ENCODE measurements around the gene FIBP. TPM values are rescaled to one million over a fixed set of nuclear protein-coding genes. Genes with fewer than 3 reads are reported as not detected.

Gene FIBP
- total RNA-seq, 1 donor from 2014 or later: 144 TPM

DNA sequence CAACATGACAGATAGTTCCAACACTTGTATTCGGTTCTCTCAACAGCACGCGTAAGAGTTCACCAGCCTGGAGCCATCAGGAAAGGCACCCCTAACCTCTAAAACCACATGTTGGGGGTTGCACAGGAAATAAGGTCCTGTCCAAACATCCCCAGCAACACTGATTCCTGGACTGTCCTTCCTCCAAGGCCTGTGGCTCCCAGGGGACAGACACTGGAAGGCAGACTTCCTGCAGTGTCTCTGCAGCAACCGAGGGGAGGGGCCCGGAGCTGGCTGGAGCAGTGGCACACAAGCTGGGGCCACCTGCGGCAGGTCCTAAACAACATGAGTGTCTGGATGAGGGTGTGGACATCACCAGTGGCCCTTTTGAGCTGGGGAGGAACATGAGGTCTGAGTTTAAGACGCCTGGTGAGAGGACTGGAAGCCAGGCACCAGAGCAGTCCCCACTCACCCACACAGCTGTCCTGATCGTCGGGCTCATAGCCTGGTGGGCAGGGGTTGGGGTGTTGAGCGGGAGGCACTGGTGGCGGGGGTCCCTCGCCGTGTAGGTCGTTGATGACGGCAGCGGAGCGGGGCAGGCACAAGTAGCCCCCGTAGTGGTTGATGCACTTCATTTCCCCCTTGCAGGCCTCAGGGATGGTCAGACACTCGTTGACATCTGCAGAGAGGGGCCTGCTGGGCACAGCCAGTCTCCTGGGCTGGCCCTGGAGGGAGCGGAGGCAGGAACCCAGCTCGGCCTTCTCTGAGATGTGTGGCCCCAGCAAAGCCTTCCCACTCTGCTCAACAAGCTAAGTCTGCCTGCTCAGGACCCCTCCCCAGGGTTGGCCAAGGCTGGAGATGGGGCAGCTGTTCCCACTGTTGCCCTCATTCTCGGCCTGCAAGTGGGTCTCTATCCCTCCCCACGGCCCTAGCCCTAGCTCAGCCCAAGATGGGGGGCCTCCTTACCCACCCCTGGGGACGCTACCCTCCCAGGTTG, 17.3 kb downstream of the FIBP start:
- TF ChIP-seq, protein P1, sequence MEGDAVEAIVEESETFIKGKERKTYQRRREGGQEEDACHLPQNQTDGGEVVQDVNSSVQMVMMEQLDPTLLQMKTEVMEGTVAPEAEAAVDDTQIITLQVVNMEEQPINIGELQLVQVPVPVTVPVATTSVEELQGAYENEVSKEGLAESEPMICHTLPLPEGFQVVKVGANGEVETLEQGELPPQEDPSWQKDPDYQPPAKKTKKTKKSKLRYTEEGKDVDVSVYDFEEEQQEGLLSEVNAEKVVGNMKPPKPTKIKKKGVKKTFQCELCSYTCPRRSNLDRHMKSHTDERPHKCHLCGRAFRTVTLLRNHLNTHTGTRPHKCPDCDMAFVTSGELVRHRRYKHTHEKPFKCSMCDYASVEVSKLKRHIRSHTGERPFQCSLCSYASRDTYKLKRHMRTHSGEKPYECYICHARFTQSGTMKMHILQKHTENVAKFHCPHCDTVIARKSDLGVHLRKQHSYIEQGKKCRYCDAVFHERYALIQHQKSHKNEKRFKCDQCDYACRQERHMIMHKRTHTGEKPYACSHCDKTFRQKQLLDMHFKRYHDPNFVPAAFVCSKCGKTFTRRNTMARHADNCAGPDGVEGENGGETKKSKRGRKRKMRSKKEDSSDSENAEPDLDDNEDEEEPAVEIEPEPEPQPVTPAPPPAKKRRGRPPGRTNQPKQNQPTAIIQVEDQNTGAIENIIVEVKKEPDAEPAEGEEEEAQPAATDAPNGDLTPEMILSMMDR (IDR thresholded peaks at IDR 0.05; ENCODE audit: insufficient read depth, low read length, poor library complexity, severe bottlenecking): no peak
- Histone ChIP-seq H3K4me3 (ENCODE audit: low read depth, low read length) (no peak overlapping the region), H3K36me3 (ENCODE audit: control insufficient read depth, insufficient read depth, low read length) (peaks cover 5% of the 10 kb centered on the region), H3K27me3 (ENCODE audit: control insufficient read depth, insufficient read depth, low read length) (no peaks in the 10 kb centered on the region)
- DNase-seq (ENCODE audit: low read depth): no peak

DNA sequence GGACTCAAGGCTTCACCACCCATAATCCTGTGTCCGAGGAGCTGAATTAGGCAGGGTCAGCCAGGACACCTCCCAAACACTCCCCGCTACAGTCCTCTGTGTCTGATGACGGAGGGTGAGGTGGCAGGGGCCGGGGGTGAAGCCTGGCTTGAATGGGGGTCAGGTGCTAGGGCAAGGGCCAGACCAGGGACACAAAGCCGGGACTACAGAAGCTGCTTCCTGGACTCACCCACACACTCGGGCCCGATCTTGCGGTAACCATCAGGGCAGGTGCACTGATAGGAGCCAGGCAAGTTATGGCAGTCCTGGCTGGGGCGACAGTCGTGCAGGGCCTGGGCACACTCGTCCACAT, 18.0 kb downstream of the FIBP start:
- Histone ChIP-seq H3K4me3 (ENCODE audit: low read depth, low read length) (no peak overlapping the region), H3K27me3 (ENCODE audit: control insufficient read depth, insufficient read depth, low read length) (no peaks in the 10 kb centered on the region), H3K36me3 (ENCODE audit: control insufficient read depth, insufficient read depth, low read length) (peaks cover 6% of the 10 kb centered on the region)
- TF ChIP-seq, protein P1 (IDR thresholded peaks at IDR 0.05; ENCODE audit: insufficient read depth, low read length, poor library complexity, severe bottlenecking): no peak
- no peak for DNase-seq (ENCODE audit: low read depth)

DNA sequence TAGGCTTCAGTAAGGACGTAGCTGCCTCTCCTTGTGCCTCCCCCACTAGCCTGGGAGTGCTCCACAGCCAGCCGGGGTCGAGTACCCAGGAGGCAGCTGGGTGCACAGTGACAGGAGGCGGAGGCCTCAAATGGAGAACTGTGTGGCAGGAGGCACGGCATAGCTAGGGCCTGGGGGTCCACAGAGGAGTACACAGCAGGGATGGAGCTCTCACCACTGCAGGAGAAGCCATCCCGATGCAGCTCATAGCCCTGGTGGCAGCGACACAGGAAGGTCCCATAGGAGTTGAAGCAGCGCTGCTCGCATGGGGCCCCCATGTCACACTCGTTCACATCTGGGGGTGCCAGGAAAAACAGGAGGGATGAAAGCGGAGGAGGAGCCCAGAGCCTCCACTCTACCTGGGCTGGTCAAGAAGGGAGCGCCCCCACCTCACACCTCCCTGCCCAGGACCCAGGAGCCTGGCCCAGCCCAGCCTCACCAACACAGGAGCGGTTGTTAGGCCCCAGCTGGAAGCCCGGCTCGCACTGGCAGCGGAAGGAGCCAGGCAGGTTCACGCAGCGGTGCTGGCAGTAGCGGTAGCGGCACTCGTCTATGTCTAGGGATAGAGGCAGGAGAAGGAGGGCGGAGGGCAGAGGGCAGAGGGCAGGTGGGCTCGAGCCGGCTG, 18.5 kb downstream of the FIBP start:
- Histone ChIP-seq H3K4me3 (ENCODE audit: low read depth, low read length) (no peak overlapping the region), H3K36me3 (ENCODE audit: control insufficient read depth, insufficient read depth, low read length) (peaks cover 6% of the 10 kb centered on the region), H3K27me3 (ENCODE audit: control insufficient read depth, insufficient read depth, low read length) (no peaks in the 10 kb centered on the region)
- TF ChIP-seq, protein P1 (IDR thresholded peaks at IDR 0.05; ENCODE audit: insufficient read depth, low read length, poor library complexity, severe bottlenecking): no peak
- no peak for DNase-seq (ENCODE audit: low read depth)

DNA sequence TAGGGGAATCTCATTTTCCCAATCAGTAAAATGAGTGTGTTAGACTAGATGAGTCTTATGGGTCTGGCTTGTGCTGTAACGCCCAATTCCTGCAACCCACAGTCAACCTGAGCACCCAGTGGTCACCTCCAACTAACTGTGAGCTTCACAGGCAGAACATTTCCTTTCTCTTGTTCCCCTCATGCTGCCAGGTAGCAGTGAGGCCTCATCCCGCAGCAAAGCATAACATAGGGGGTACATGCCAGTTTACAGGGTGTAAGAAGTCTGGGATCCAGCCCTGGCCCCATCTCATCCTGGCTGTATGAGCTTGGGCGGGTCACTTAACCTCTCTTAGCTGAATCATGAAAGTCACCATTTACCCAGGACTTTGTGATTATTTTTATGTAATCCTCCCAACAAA, 19.4 kb downstream of the FIBP start:
- Histone ChIP-seq H3K27me3 (ENCODE audit: control insufficient read depth, insufficient read depth, low read length) (no peaks in the 10 kb centered on the region), H3K4me3 (ENCODE audit: low read depth, low read length) (no peak overlapping the region), H3K36me3 (ENCODE audit: control insufficient read depth, insufficient read depth, low read length) (peaks cover 6% of the 10 kb centered on the region)
- TF ChIP-seq, protein P1 (IDR thresholded peaks at IDR 0.05; ENCODE audit: insufficient read depth, low read length, poor library complexity, severe bottlenecking): no peak
- DNase-seq (ENCODE audit: low read depth): no peak

DNA sequence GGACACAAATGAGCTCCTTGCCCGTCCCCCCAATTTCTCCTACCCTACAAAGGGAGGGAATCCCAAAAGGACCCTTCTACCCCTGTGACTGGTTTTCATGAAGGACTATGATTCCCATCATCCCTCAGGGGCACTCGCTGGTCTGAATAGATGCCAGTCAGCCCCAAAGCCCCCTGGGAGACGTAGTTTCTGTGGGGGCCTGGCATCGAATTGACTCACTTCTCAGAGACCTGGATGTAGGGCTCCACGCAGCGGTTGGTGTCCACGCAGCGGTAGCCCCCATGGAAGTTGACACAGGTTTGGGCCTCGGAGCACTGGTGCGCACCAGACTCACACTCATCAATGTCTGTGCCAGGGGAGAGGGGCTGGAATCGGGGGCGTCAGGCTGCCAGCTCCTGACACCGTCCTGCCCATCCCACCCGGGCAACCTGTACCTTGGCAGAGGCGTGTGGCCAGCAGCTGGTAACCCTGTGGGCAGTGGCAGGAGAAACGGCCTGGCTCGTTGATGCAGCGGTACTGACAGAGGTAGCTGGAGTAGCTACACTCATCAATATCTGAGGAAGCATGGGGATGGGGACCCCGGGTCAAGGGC, 20.1 kb downstream of the FIBP start:
- no peak overlapping the region for H3K4me3 ChIP-seq (ENCODE audit: low read depth, low read length)
- DNase-seq (ENCODE audit: low read depth): no peak
- no peaks in the 10 kb centered on the region for H3K27me3 ChIP-seq (ENCODE audit: control insufficient read depth, insufficient read depth, low read length)
- H3K36me3 ChIP-seq (ENCODE audit: control insufficient read depth, insufficient read depth, low read length): peaks cover 6% of the 10 kb centered on the region
- TF ChIP-seq, protein P1 (IDR thresholded peaks at IDR 0.05; ENCODE audit: insufficient read depth, low read length, poor library complexity, severe bottlenecking): no peak
